ENCODE results near the gene SLC36A1. TPM values are rescaled to one million over a fixed set of nuclear protein-coding genes. Genes with fewer than 3 reads are reported as not detected.

SLC36A1 gene
- total RNA-seq, 1 experiment from 2014 or later, result 15.0 TPM

GRCh38 chr5:151495320-151495719 is 47.9 kb downstream of the SLC36A1 start:
- peaks cover 3 to 6% of the 10 kb centered on the region in 2 experiments; a peak in 4 of 5 replicates for H3K9me3 Mint-ChIP-seq
- no peak overlapping the region for H3K4me2 ChIP-seq (ENCODE audit: insufficient read depth, insufficient read length, low read length)

More at GRCh38 chr5:151495320-151495719, 47.9 kb downstream of the SLC36A1 start:
- Mint-ChIP-seq H3K4me1 (peaks cover 42 to 48% of the 10 kb centered on the region in 2 experiments), H3K36me3 (ENCODE audit: insufficient read depth in 1 of 3, low read depth in 3 of 3) (peaks cover 4 to 18% (median 14%) of the 10 kb centered on the region in 3 experiments), H3K27me3 (ENCODE audit: low read depth) (no peaks in the 10 kb centered on the region), H3K27ac (no peak overlapping the region), H3K4me3 (no peak overlapping the region)
- no peaks in the 10 kb centered on the region for H3K79me1 ChIP-seq (ENCODE audit: insufficient read depth, low read depth, low read length, poor library complexity, severe bottlenecking)
- no peak overlapping the region for H2BK120ac ChIP-seq (ENCODE audit: low read depth, low read length, poor library complexity, severe bottlenecking)
- H2AFZ ChIP-seq (ENCODE audit: low read length), result no peak overlapping the region
- TF ChIP-seq, protein P1, sequence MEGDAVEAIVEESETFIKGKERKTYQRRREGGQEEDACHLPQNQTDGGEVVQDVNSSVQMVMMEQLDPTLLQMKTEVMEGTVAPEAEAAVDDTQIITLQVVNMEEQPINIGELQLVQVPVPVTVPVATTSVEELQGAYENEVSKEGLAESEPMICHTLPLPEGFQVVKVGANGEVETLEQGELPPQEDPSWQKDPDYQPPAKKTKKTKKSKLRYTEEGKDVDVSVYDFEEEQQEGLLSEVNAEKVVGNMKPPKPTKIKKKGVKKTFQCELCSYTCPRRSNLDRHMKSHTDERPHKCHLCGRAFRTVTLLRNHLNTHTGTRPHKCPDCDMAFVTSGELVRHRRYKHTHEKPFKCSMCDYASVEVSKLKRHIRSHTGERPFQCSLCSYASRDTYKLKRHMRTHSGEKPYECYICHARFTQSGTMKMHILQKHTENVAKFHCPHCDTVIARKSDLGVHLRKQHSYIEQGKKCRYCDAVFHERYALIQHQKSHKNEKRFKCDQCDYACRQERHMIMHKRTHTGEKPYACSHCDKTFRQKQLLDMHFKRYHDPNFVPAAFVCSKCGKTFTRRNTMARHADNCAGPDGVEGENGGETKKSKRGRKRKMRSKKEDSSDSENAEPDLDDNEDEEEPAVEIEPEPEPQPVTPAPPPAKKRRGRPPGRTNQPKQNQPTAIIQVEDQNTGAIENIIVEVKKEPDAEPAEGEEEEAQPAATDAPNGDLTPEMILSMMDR (conservative IDR thresholded peaks at IDR 0.05), result no peak
- H4K20me1 ChIP-seq (ENCODE audit: control insufficient read depth, insufficient read depth, insufficient read length), result no peaks in the 10 kb centered on the region
- H3K27ac ChIP-seq (ENCODE audit: insufficient read length, low read depth, low read length), result no peak overlapping the region
- H3K9me3 ChIP-seq (ENCODE audit: control insufficient read depth, low read depth, low read length), result no peaks in the 10 kb centered on the region
- no CpG with 5 or more reads among the region's 2 CpGs for WGBS (ENCODE audit: extremely low coverage, insufficient read length, low lambda C conversion rate)
- H3K23me2 ChIP-seq (ENCODE audit: insufficient read length, low read depth, low read length, poor library complexity, severe bottlenecking), result no peaks in the 10 kb centered on the region
- no peak overlapping the region for H4K8ac ChIP-seq (replicated peaks; ENCODE audit: insufficient read length, low read depth, low read length)
- H3K56ac ChIP-seq (ENCODE audit: insufficient read length, low read depth, low read length), result no peak overlapping the region
- H3K14ac ChIP-seq (ENCODE audit: insufficient read depth, low read length), result no peak overlapping the region
- no peak overlapping the region for H2AK5ac ChIP-seq (ENCODE audit: insufficient read length, low read length)
- no peak overlapping the region for H3K18ac ChIP-seq (ENCODE audit: insufficient read length, low read depth, low read length)
- no peak overlapping the region for H4K5ac ChIP-seq (ENCODE audit: insufficient read length, low read depth, low read length)
- H4K91ac ChIP-seq (ENCODE audit: insufficient read length, low read depth, low read length), result no peak overlapping the region
- no peaks in the 10 kb centered on the region for H3K79me2 ChIP-seq (ENCODE audit: insufficient read depth, low read length)
- DNase-seq, result no peak
- no peak overlapping the region for H2BK5ac ChIP-seq (ENCODE audit: insufficient read length, low read length)
- no peak overlapping the region for H3K9ac ChIP-seq (ENCODE audit: extremely low read depth, insufficient read length, low read length)
- no peaks in the 10 kb centered on the region for H3K27me3 ChIP-seq (ENCODE audit: insufficient read depth, low read length)
- no peak overlapping the region for H3K4ac ChIP-seq (ENCODE audit: low read depth, low read length)
- H3T11ph ChIP-seq (ENCODE audit: low read length), result no peak overlapping the region
- peaks cover 2% of the 10 kb centered on the region; the same call in 1 of the 2 replicates for H3K4me1 ChIP-seq (ENCODE audit: insufficient read depth, low read length)
- H2BK20ac ChIP-seq (ENCODE audit: low read depth, low read length, poor library complexity, severe bottlenecking), result no peak overlapping the region
- H2BK12ac ChIP-seq (ENCODE audit: insufficient read length, low read depth, low read length), result no peak overlapping the region
- H3K23ac ChIP-seq (ENCODE audit: insufficient read length, low read depth, low read length), result no peak overlapping the region
- no peak overlapping the region for H2BK15ac ChIP-seq (ENCODE audit: low read depth, low read length)

Measured in H9 (cell line).